HEK293 (cell line): ENCODE data around the gene NLGN2.

Experiments used
- GLIS1 ChIP-seq: fragments of 450-650 bp; formaldehyde crosslinking; IDR thresholded peaks from 2 replicates; pipeline ENCODE4 v1.5.1; 2016; ENCODE audit warnings: missing biosample characterization, missing genetic modification characterization
- HOXD13 ChIP-seq: sonication (generic); formaldehyde crosslinking; IDR thresholded peaks from 2 replicates; pipeline ENCODE4 v1.8.0; 2022; ENCODE audit warnings: missing genetic modification reagents, borderline replicate concordance
- IKZF3 ChIP-seq: fragments of 450-650 bp; IDR thresholded peaks from 2 replicates; pipeline ENCODE4 v1.5.0; 2018; ENCODE audit warnings: missing biosample characterization, mild to moderate bottlenecking, missing genetic modification characterization, moderate library complexity
- KLF16 ChIP-seq: fragments of 450-650 bp; formaldehyde crosslinking; IDR thresholded peaks from 2 replicates; pipeline ENCODE4 v1.5.1; 2017; ENCODE audit warnings: missing biosample characterization, missing genetic modification characterization
- PRDM1 ChIP-seq: fragments of 450-650 bp; formaldehyde crosslinking; IDR thresholded peaks from 2 replicates; pipeline ENCODE4; 2016; ENCODE audit warnings: missing biosample characterization, missing genetic modification characterization
- SP2 ChIP-seq: fragments of 450-650 bp; formaldehyde crosslinking; IDR thresholded peaks from 2 replicates; pipeline ENCODE4 v1.5.1; 2016; ENCODE audit warnings: missing biosample characterization, missing genetic modification characterization
- SP3 ChIP-seq: fragments of 450-650 bp; formaldehyde crosslinking; IDR thresholded peaks from 2 replicates; pipeline ENCODE4 v1.5.1; 2016; ENCODE audit warnings: missing biosample characterization, missing genetic modification characterization
- ZBTB17 ChIP-seq: fragments of 450-650 bp; formaldehyde crosslinking; IDR thresholded peaks from 2 replicates; pipeline ENCODE4 v1.5.1; 2016; ENCODE audit warnings: missing biosample characterization, missing genetic modification characterization
- ZBTB20 ChIP-seq: fragments of 450-650 bp; formaldehyde crosslinking; IDR thresholded peaks from 2 replicates; pipeline ENCODE4 v1.5.1; 2016; ENCODE audit warnings: missing biosample characterization, missing genetic modification characterization
- ZBTB48 ChIP-seq: fragments of 450-650 bp; formaldehyde crosslinking; IDR thresholded peaks from 2 replicates; pipeline ENCODE4 v1.5.1; 2016; ENCODE audit warnings: missing biosample characterization, missing genetic modification characterization
- ZBTB7A ChIP-seq: fragments of 450-650 bp; formaldehyde crosslinking; IDR thresholded peaks from 2 replicates; pipeline ENCODE4 v1.5.1; 2016; ENCODE audit warnings: low read depth, missing biosample characterization, missing genetic modification characterization
- ZFHX2 ChIP-seq: fragments of 450-650 bp; formaldehyde crosslinking; conservative IDR thresholded peaks from 2 replicates; pipeline ENCODE4 v1.5.1; 2016; ENCODE audit warnings: missing biosample characterization, missing genetic modification characterization
- ZIC2 ChIP-seq: fragments of 450-650 bp; formaldehyde crosslinking; IDR thresholded peaks from 2 replicates; pipeline ENCODE4 v1.5.1; 2016; ENCODE audit warnings: missing biosample characterization, missing genetic modification characterization
- ZNF138 ChIP-seq: fragments of 450-650 bp; formaldehyde crosslinking; IDR thresholded peaks from 2 replicates; pipeline ENCODE4 v1.5.1; 2016; ENCODE audit warnings: missing biosample characterization, missing genetic modification characterization, borderline replicate concordance
- ZNF155 ChIP-seq: fragments of 450-650 bp; formaldehyde crosslinking; IDR thresholded peaks from 2 replicates; pipeline ENCODE4 v1.5.1; 2016; ENCODE audit warnings: missing biosample characterization, missing genetic modification characterization
- ZNF18 ChIP-seq: fragments of 450-650 bp; formaldehyde crosslinking; IDR thresholded peaks from 2 replicates; pipeline ENCODE4 v1.5.1; 2016; ENCODE audit warnings: missing biosample characterization, missing genetic modification characterization
- ZNF2 ChIP-seq: fragments of 450-650 bp; formaldehyde crosslinking; IDR thresholded peaks from 2 replicates; pipeline ENCODE4 v1.5.1; 2016; ENCODE audit warnings: missing biosample characterization, missing genetic modification characterization
- ZNF221 ChIP-seq: fragments of 450-650 bp; formaldehyde crosslinking; IDR thresholded peaks from 2 replicates; pipeline ENCODE4 v1.5.1; 2017; ENCODE audit warnings: missing biosample characterization, missing genetic modification characterization, borderline replicate concordance
- ZNF292 ChIP-seq: fragments of 450-650 bp; formaldehyde crosslinking; IDR thresholded peaks from 2 replicates; pipeline ENCODE4 v1.5.1; 2016; ENCODE audit warnings: low read depth, missing biosample characterization, missing genetic modification characterization, borderline replicate concordance
- ZNF335 ChIP-seq: fragments of 450-650 bp; formaldehyde crosslinking; conservative IDR thresholded peaks from 2 replicates; pipeline ENCODE4 v1.5.1; 2016; ENCODE audit warnings: missing biosample characterization, missing genetic modification characterization
- ZNF341 ChIP-seq: fragments of 450-650 bp; formaldehyde crosslinking; IDR thresholded peaks from 2 replicates; pipeline ENCODE4; 2016; ENCODE audit warnings: low read depth, missing biosample characterization, missing genetic modification characterization
- ZNF391 ChIP-seq: fragments of 450-650 bp; formaldehyde crosslinking; IDR thresholded peaks from 2 replicates; pipeline ENCODE4 v1.5.1; 2016; ENCODE audit warnings: low read depth, missing biosample characterization, missing genetic modification characterization, borderline replicate concordance
- ZNF510 ChIP-seq: fragments of 450-650 bp; formaldehyde crosslinking; IDR thresholded peaks from 2 replicates; pipeline ENCODE4 v1.5.1; 2018; ENCODE audit warnings: mild to moderate bottlenecking, missing genetic modification characterization, missing biosample characterization; ENCODE audit not compliant: insufficient replicate concordance
- ZNF521 ChIP-seq: fragments of 450-650 bp; formaldehyde crosslinking; IDR thresholded peaks from 2 replicates; pipeline ENCODE4 v1.5.1; 2017; ENCODE audit warnings: missing biosample characterization, mild to moderate bottlenecking, missing genetic modification characterization
- ZNF621 ChIP-seq: fragments of 450-650 bp; formaldehyde crosslinking; IDR thresholded peaks from 2 replicates; pipeline ENCODE4 v1.5.1; 2017; ENCODE audit warnings: missing biosample characterization, missing genetic modification characterization
- ZNF747 ChIP-seq: fragments of 450-650 bp; formaldehyde crosslinking; IDR thresholded peaks from 2 replicates; pipeline ENCODE4 v1.5.1; 2016; ENCODE audit warnings: missing biosample characterization, missing genetic modification characterization
- ZNF791 ChIP-seq: fragments of 450-650 bp; formaldehyde crosslinking; IDR thresholded peaks from 2 replicates; pipeline ENCODE4 v1.5.1; 2016; ENCODE audit warnings: missing biosample characterization, missing genetic modification characterization
- ZSCAN16 ChIP-seq: fragments of 450-650 bp; formaldehyde crosslinking; IDR thresholded peaks from 2 replicates; pipeline ENCODE4 v1.5.1; 2016; ENCODE audit warnings: missing biosample characterization, missing genetic modification characterization
- ZXDB ChIP-seq: fragments of 450-650 bp; formaldehyde crosslinking; IDR thresholded peaks from 2 replicates; pipeline ENCODE4 v1.5.1; 2016; ENCODE audit warnings: missing biosample characterization, missing genetic modification characterization
- TF ChIP-seq, protein P1 (sequence below): fragments of 450-650 bp; formaldehyde crosslinking; optimal IDR thresholded peaks from 2 replicates; pipeline ENCODE3; 2016; ENCODE audit warnings: missing biosample characterization, mild to moderate bottlenecking, missing genetic modification characterization
- TF ChIP-seq, protein P2 (sequence below): fragments of 450-650 bp; formaldehyde crosslinking; IDR thresholded peaks from 2 replicates; pipeline ENCODE4 v1.5.1; 2016; ENCODE audit warnings: missing biosample characterization, missing genetic modification characterization
- TF ChIP-seq, protein P3 (sequence below): fragments of 450-650 bp; formaldehyde crosslinking; IDR thresholded peaks from 2 replicates; pipeline ENCODE4 v1.5.1; 2016; ENCODE audit warnings: missing biosample characterization, missing genetic modification characterization
- TF ChIP-seq, protein P4 (sequence below): fragments of 450-650 bp; formaldehyde crosslinking; IDR thresholded peaks from 2 replicates; pipeline ENCODE4 v1.5.1; 2016; ENCODE audit warnings: missing biosample characterization, missing genetic modification characterization

The NLGN2 gene

GRCh38 chr17:7444682-7445618, 37.3 kb downstream of the NLGN2 start, which contains the start of gene CHRNB1 (continued):
- no peak for TF ChIP-seq ZBTB48 (tag by site-specific recombination)
- TF ChIP-seq ZNF521 (tag by site-specific recombination) = no peak
- TF ChIP-seq ZXDB (tag by site-specific recombination) = 0 out of 2 replicates have a peak, but pooled peaks have one; percentile 14
- TF ChIP-seq ZNF621 (tag by site-specific recombination) = no peak
- TF ChIP-seq ZIC2 = peak; percentile 53
- 0 out of 2 replicates have a peak, but pooled peaks have one; percentile 12 for TF ChIP-seq ZBTB7A (tag by site-specific recombination)
- TF ChIP-seq, protein P1, sequence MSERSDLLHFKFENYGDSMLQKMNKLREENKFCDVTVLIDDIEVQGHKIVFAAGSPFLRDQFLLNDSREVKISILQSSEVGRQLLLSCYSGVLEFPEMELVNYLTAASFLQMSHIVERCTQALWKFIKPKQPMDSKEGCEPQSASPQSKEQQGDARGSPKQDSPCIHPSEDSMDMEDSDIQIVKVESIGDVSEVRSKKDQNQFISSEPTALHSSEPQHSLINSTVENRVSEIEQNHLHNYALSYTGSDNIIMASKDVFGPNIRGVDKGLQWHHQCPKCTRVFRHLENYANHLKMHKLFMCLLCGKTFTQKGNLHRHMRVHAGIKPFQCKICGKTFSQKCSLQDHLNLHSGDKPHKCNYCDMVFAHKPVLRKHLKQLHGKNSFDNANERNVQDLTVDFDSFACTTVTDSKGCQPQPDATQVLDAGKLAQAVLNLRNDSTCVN (tag by site-specific recombination) = peak; percentile 39
- peak; percentile 96 for TF ChIP-seq ZBTB17
- TF ChIP-seq ZNF341 (tag by site-specific recombination) = peak; percentile 92
- TF ChIP-seq ZBTB20 (tag by site-specific recombination) = peak; percentile 100
- TF ChIP-seq ZNF221 (tag by site-specific recombination) = no peak
- no peak for TF ChIP-seq ZSCAN16 (tag by site-specific recombination)
- TF ChIP-seq IKZF3 (tag by site-specific recombination) = no peak
- TF ChIP-seq, protein P2, sequence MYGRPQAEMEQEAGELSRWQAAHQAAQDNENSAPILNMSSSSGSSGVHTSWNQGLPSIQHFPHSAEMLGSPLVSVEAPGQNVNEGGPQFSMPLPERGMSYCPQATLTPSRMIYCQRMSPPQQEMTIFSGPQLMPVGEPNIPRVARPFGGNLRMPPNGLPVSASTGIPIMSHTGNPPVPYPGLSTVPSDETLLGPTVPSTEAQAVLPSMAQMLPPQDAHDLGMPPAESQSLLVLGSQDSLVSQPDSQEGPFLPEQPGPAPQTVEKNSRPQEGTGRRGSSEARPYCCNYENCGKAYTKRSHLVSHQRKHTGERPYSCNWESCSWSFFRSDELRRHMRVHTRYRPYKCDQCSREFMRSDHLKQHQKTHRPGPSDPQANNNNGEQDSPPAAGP (tag by site-specific recombination) = no peak
- no peak for TF ChIP-seq ZNF791 (tag by site-specific recombination)
- no peak for TF ChIP-seq ZNF155
- TF ChIP-seq ZNF18 (tag by site-specific recombination) = no peak
- TF ChIP-seq, protein P3, sequence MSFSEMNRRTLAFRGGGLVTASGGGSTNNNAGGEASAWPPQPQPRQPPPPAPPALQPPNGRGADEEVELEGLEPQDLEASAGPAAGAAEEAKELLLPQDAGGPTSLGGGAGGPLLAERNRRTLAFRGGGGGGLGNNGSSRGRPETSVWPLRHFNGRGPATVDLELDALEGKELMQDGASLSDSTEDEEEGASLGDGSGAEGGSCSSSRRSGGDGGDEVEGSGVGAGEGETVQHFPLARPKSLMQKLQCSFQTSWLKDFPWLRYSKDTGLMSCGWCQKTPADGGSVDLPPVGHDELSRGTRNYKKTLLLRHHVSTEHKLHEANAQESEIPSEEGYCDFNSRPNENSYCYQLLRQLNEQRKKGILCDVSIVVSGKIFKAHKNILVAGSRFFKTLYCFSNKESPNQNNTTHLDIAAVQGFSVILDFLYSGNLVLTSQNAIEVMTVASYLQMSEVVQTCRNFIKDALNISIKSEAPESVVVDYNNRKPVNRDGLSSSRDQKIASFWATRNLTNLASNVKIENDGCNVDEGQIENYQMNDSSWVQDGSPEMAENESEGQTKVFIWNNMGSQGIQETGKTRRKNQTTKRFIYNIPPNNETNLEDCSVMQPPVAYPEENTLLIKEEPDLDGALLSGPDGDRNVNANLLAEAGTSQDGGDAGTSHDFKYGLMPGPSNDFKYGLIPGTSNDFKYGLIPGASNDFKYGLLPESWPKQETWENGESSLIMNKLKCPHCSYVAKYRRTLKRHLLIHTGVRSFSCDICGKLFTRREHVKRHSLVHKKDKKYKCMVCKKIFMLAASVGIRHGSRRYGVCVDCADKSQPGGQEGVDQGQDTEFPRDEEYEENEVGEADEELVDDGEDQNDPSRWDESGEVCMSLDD (tag by site-specific recombination) = 0 out of 2 replicates have a peak, but pooled peaks have one; percentile 61
- TF ChIP-seq ZNF292 (tag by site-specific recombination) = no peak
- peak; percentile 89 for TF ChIP-seq ZNF335 (tag by site-specific recombination)
- TF ChIP-seq ZNF138 (tag by site-specific recombination) = no peak
- TF ChIP-seq ZNF391 (tag by site-specific recombination) = no peak
- TF ChIP-seq HOXD13 = no peak
- TF ChIP-seq SP3 (tag by site-specific recombination) = peak; percentile 83
- no peak for TF ChIP-seq SP2 (tag by site-specific recombination)
- peak; percentile 54; the same call in 1 of the 2 replicates for TF ChIP-seq ZNF2 (tag by site-specific recombination)
- TF ChIP-seq GLIS1 = peak; percentile 84
- no peak for TF ChIP-seq ZNF510 (tag by site-specific recombination)
- peak; percentile 65 for TF ChIP-seq KLF16 (tag by site-specific recombination)
- no peak for TF ChIP-seq ZNF747 (tag by site-specific recombination)
- TF ChIP-seq PRDM1 (tag by site-specific recombination) = no peak
- TF ChIP-seq ZFHX2 (tag by site-specific recombination) = peak; percentile 87
- TF ChIP-seq, protein P4, sequence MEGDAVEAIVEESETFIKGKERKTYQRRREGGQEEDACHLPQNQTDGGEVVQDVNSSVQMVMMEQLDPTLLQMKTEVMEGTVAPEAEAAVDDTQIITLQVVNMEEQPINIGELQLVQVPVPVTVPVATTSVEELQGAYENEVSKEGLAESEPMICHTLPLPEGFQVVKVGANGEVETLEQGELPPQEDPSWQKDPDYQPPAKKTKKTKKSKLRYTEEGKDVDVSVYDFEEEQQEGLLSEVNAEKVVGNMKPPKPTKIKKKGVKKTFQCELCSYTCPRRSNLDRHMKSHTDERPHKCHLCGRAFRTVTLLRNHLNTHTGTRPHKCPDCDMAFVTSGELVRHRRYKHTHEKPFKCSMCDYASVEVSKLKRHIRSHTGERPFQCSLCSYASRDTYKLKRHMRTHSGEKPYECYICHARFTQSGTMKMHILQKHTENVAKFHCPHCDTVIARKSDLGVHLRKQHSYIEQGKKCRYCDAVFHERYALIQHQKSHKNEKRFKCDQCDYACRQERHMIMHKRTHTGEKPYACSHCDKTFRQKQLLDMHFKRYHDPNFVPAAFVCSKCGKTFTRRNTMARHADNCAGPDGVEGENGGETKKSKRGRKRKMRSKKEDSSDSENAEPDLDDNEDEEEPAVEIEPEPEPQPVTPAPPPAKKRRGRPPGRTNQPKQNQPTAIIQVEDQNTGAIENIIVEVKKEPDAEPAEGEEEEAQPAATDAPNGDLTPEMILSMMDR (tag by site-specific recombination) = peak; percentile 64
